ENCODE measurements around the gene TCHH.
"Not testable (repeated sequence)": the region's sequence is repeated elsewhere in the genome, so short reads cannot be mapped to it uniquely, and the experiment has no call there.

TCHH gene

GRCh38 chr1:152159144-152159543, 43.9 kb upstream of the TCHH start, which contains the start of gene RPTN:
Gene RPTN, minus strand, starts transcription at chr1:152159228. Its CDS starts 1,339 bp downstream, at chr1:152157889.
- no peak within 1 kb of the TSS for H3K27ac ChIP-seq
- no peak for TF ChIP-seq CTCF (IDR thresholded peaks at IDR 0.05)

GRCh38 chr1:152153996-152154395, 38.8 kb upstream of the TCHH start:
- Histone ChIP-seq H3K9me3 (no peaks in the 10 kb centered on the region), H3K4me3 (ENCODE audit: low read depth in 1 of 2, low read length in 1 of 2) (no peak overlapping the region), H3K36me3 (no peaks in the 10 kb centered on the region), H3K27me3 (no peaks in the 10 kb centered on the region), H3K27ac (no peak overlapping the region), H3K4me1 (ENCODE audit: control insufficient read depth in 1 of 2, insufficient read depth in 1 of 2, low read depth in 1 of 2, low read length in 1 of 2) (no peaks in the 10 kb centered on the region)
- TF ChIP-seq CTCF (IDR thresholded peaks at IDR 0.05): no peak

More at GRCh38 chr1:152159144-152159543, 43.9 kb upstream of the TCHH start, which contains the start of gene RPTN:
- H3K9me3 ChIP-seq: no peaks in the 10 kb centered on the region
- no peaks in the 10 kb centered on the region for H3K4me1 ChIP-seq (ENCODE audit: control insufficient read depth in 1 of 2, insufficient read depth in 1 of 2, low read depth in 1 of 2, low read length in 1 of 2)
- H3K4me3 ChIP-seq (ENCODE audit: low read depth in 1 of 2, low read length in 1 of 2): no peak within 1 kb of the TSS
- H3K27me3 ChIP-seq: no peaks in the 10 kb centered on the region
- no peaks in the 10 kb centered on the region for H3K36me3 ChIP-seq

- TF ChIP-seq CTCF (IDR thresholded peaks at IDR 0.05): no peak
- Histone ChIP-seq H3K36me3 (no peaks in the 10 kb centered on the region), H3K27ac (no peak overlapping the region), H3K4me3 (ENCODE audit: low read depth in 1 of 2, low read length in 1 of 2) (no peak overlapping the region), H3K9me3 (no peaks in the 10 kb centered on the region), H3K27me3 (no peaks in the 10 kb centered on the region), H3K4me1 (ENCODE audit: control insufficient read depth in 1 of 2, insufficient read depth in 1 of 2, low read depth in 1 of 2, low read length in 1 of 2) (no peaks in the 10 kb centered on the region)
Observed at GRCh38 chr1:152151646-152152045, 36.4 kb upstream of the TCHH start.

- no peaks in the 10 kb centered on the region for H3K36me3 ChIP-seq
- no peak overlapping the region for H3K27ac ChIP-seq
- no peaks in the 10 kb centered on the region for H3K9me3 ChIP-seq
- H3K4me1 ChIP-seq (ENCODE audit: control insufficient read depth in 1 of 2, insufficient read depth in 1 of 2, low read depth in 1 of 2, low read length in 1 of 2): no peaks in the 10 kb centered on the region
- H3K27me3 ChIP-seq: no peaks in the 10 kb centered on the region
- no peak for TF ChIP-seq CTCF (IDR thresholded peaks at IDR 0.05)
- no peak overlapping the region for H3K4me3 ChIP-seq (ENCODE audit: low read depth in 1 of 2, low read length in 1 of 2)
Observed at GRCh38 chr1:152148981-152149380, 33.7 kb upstream of the TCHH start.

GRCh38 chr1:152148051-152148450, 32.8 kb upstream of the TCHH start:
- Histone ChIP-seq H3K36me3 (no peaks in the 10 kb centered on the region), H3K27me3 (peaks cover 5% of the 10 kb centered on the region), H3K4me1 (ENCODE audit: control insufficient read depth in 1 of 2, insufficient read depth in 1 of 2, low read depth in 1 of 2, low read length in 1 of 2) (no peaks in the 10 kb centered on the region), H3K9me3 (no peaks in the 10 kb centered on the region), H3K27ac (no peak overlapping the region), H3K4me3 (ENCODE audit: low read depth in 1 of 2, low read length in 1 of 2) (no peak overlapping the region)
- no peak for TF ChIP-seq CTCF (IDR thresholded peaks at IDR 0.05)

GRCh38 chr1:152145769-152146168, 30.5 kb upstream of the TCHH start:
- TF ChIP-seq CTCF (IDR thresholded peaks at IDR 0.05): no peak
- H3K4me3 ChIP-seq (ENCODE audit: low read depth in 1 of 2, low read length in 1 of 2): no peak overlapping the region
- H3K27ac ChIP-seq: no peak overlapping the region
- no peaks in the 10 kb centered on the region for H3K4me1 ChIP-seq (ENCODE audit: control insufficient read depth in 1 of 2, insufficient read depth in 1 of 2, low read depth in 1 of 2, low read length in 1 of 2)
- H3K27me3 ChIP-seq: peaks cover 28% of the 10 kb centered on the region
- H3K9me3 ChIP-seq: no peaks in the 10 kb centered on the region
- no peaks in the 10 kb centered on the region for H3K36me3 ChIP-seq

GRCh38 chr1:152144674-152145183, 29.5 kb upstream of the TCHH start:
- H3K4me1 ChIP-seq (ENCODE audit: control insufficient read depth in 1 of 2, insufficient read depth in 1 of 2, low read depth in 1 of 2, low read length in 1 of 2); H3K9me3 ChIP-seq; H3K4me3 ChIP-seq (ENCODE audit: low read depth in 1 of 2, low read length in 1 of 2); H3K27ac ChIP-seq; H3K36me3 ChIP-seq: not testable (repeated sequence)
- peaks cover 38% of the 10 kb centered on the region for H3K27me3 ChIP-seq
